ENCODE measurements around the gene ZBBX. TPM values are rescaled to one million over a fixed set of nuclear protein-coding genes. Genes with fewer than 3 reads are reported as not detected.

Gene ZBBX
- total RNA-seq, 8 experiments from 2014 or later, result 0.10 to 32.7 (median 3.5) TPM

DNA sequence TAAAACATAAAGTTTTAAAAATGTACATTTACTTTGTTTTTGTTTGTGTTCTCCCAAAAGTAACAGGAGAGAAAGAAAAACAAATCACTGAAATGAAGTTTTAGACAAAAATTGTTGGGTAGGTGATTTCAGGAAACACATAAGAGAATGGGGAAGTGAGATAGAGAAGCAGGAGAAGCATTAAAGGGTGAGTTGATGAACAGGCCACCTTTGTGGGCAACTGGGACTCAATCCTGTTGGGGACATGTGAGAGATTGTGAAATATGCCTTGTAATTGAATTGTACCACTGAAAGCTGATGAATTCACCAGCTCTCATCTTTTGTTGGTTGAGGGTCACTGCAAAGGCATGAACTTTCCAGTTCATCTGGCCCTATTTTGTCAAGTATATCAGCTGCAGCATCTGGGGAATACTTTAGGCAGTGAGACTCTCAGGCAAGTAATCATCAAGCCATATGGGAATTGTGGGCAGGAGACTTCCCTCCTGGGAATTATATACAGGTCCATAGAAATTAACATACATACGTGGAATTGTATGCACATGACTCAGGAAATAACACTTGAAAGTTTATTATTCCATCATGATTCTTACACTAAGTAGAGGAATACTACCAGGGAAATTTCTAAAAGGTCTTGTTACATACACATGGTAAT, 181.0 kb downstream of the ZBBX start:
- no peak overlapping the region for H3K27ac ChIP-seq
- ATAC-seq (replicated peaks in 6 of 8), result no peak
- 0 to 80% (median 47%) methylated on average over 1 of the region's 1 CpG; no CpG with 5 or more reads in 4 of the 10 experiments for WGBS, 10 experiments
- peaks cover 0 to 2% of the 10 kb centered on the region in 2 donors for H3K4me1 ChIP-seq (replicated peaks in 1 of 2)
- in situ Hi-C loops (cut with MboI; ENCODE audit: low pct_unique_long_range_greater_than_20kb in 2 of 9, low sequenced_read_pairs in 9 of 9, unreplicated experiment in 9 of 9), result no loop called here
- no peak overlapping the region for H3K4me3 ChIP-seq

Other genes starting within 250 kb of the ZBBX start
- gene SERPINI2, start 93.7 kb upstream of the ZBBX start, total RNA-seq, result 1 to 10 TPM in 1 of 8 experiments, under 1 TPM in 5, not detected in 2; 0.18 to 5.3 (median 0.56) TPM

Measured in motor neuron (in vitro differentiated cells).